GM18511 (cell line): ENCODE measurements around the gene FRS2.

Experiments
- ATAC-seq: cut with Tn5 transposase; IDR thresholded peaks from one replicate; pipeline ENCODE4 v1.9.1; 2021; ENCODE audit warnings: mild to moderate bottlenecking, moderate library complexity; ENCODE audit not compliant: unreplicated experiment

Gene FRS2

DNA sequence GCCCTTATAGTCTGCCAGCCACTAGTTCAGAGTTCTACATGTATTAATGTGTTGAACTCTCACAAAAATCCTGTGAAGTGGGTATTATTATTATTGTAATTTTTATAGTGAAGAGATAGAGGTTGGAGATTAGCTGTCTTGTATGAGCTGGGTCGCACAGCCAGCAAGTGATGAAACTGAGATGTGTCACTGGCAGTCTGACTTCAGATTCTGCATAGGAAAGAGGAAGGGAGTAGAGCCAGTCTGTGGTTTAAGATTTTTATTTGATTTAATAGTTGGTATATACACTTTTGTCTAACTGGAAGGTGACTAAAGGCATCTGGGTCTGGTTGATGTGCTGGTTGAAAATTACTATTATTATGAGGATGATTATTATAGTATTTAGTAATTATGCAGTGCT is 5.8 kb upstream of the FRS2 start:
- ATAC-seq = no peak

DNA sequence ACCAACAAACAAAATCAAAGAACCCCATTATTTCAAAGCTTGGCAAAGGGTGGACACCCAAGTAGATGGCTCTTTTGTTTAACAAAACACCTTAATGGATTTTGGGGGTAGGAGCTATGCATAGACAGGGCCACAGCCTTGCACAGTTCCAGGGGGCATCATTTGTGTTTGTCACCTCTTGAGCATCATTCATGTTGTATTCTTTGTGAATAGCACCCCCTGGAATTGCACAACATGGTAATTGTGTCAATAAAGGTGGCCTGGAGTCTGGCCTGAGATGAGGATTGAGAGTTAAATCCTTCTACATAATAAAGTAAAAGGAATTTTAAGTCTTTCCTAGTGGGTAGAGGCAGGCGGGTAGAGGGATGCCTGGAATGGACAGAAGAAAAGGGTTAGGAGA is 3.3 kb upstream of the FRS2 start:
- no peak for ATAC-seq

DNA sequence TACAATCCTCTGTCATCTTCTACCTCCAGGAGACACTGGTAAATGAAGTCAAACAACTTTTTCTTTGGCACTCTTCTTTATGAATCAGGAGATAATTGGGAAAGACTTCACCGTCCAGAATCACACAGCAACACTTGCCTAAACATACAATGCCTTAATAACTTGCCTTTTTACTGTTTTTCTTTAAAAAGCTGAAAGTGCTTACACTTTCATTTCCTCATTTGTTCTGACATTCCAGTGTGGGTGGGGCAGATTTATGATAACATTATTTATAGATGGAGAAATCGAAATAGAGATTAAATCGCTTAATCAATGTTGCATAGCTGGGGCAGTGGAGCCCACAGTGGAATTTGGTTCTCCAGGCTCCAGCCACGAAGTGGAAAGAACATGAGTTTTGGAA is 2.8 kb upstream of the FRS2 start:
- ATAC-seq = no peak

DNA sequence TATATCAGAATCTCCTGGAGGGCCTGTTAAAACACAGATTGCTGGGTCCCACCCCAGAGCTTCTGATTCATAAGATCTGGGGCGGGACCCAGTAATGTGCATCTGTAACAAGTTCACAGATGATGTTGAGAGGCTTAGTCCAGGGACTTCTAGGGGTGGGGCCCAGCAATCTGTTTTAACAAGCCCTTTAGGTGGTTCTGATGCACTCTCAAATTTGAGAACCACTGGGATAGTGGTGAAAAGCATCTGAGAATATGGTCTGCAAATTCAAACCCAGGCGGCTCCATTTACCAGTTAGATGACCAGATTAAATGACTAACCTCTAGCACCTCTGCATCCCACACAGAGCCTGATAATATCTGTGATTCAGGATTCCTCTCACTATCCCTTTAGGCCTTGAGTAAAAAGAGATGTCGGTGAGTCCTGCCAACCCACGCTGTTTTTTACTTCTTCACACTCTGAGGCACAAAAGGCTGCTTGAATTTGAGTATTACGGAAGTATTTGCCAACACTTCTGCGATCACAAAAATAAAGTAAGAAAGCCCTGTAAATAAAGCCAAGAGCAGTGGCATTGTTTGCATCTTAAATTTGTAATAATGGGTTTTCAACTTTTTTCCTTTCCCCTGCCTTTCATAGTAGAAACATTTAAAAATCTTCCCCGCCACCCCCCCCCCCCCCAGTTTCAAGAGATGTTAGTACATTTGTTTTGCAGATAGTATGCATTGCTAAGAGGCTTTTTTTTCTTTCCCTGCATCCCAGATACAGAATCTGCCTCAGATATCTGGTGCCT is 1.8 kb upstream of the FRS2 start:
- ATAC-seq = no peak

DNA sequence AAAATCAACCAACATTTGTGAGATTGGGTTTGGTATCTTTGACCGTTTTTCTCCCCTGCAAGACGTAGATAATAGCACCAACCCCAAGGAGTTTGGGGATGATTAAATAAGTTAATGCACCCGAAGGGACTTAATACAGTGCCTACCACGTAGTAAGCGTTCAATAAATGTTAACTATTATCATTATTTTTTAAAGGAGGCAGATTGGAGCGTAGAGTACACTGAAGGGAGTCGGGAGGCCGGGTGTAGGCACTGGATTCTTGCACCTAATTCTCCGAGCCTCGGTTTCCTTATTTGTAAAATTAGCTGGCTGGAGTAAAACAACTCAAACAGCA is 367 bp upstream of the FRS2 start:
- no peak for ATAC-seq

DNA sequence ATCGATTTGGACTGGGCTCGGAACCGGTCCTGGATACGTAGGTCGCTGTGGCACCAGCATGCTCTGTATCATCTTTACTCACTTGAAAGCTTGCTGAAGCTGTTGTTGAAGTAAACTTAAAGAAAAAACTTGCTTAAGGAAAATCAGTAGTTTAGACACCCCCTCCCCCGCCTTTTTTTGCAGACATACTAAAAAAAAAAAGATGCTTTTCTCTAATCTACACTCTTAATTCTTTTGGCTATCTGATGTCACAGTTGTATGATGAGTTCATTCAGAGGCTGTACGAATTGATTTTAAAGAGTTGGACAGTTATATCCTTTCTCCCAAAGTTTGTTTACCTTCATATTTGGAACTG is 865 bp downstream of the FRS2 start:
- no peak for ATAC-seq

DNA sequence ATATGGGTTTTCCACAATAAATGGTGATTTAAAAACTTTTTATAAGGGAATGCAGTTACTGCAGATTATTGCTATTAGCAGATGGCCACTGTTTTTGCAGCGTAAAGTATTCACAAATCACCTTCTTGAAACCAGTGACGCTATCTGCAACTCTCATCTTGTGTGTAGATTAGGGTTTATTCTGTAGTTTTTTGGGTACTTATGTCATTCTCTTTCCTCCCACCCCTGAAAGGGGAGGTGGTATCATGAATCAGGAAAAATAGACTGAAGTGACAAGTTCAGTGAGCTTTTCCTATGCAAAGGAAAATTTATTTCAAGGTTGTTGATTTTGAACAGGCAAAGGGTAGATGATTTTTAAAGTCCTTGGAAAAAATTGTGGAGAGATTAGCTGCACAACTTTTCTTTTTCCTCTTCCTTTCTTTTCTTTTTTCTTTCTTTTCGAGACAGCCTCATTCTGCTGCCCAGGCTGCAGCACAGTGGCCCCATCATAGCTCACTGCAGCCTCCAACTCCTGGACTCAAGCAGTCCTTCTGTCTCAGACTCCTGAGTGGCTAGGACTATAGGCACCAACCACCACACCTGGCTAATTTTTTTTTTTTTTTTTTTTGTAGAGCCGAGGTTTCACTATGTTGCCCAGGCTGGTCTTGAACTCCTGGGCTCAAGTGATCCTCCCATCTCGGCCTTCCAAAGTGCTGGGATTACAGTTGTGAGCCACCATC is 1.6 kb downstream of the FRS2 start:
- no peak for ATAC-seq

DNA sequence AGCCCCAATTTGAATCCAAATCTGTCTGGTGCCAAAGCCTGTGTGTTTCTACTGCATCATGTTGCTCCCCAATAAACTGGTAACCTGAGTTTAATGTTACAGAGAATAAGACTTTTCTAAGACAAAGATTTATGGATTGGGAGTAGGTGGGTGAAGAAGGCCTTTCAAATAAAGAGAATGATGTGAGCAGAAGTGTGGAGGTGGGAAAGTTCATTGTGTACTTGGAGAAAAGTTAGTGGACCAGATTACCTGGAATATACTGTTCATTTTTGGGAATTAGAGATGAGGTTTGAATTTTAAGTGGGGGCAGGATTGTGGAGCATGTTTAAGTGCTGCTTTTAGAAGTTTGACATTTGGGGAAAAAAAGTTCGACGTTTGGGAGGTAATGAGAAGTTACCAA is 3.1 kb downstream of the FRS2 start:
- no peak for ATAC-seq

DNA sequence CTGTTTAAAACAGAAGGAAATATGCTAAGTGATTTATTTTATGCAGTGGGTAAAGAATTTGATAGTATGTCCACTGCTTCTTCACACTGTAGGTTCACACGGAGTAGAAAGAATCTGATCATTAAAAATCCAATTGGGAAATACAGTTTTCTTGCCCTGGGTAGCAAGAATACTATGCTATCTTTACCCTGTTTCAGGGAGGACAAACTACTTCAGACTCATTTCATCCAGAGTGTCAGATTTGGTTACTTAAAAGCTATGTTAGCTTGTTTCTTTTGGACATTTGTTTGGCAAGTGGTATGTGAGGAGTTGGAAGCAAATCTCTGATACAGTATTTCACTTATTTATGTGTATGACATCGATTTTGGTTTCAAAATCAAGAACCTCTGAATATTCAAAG is 4.3 kb downstream of the FRS2 start:
- ATAC-seq = no peak

DNA sequence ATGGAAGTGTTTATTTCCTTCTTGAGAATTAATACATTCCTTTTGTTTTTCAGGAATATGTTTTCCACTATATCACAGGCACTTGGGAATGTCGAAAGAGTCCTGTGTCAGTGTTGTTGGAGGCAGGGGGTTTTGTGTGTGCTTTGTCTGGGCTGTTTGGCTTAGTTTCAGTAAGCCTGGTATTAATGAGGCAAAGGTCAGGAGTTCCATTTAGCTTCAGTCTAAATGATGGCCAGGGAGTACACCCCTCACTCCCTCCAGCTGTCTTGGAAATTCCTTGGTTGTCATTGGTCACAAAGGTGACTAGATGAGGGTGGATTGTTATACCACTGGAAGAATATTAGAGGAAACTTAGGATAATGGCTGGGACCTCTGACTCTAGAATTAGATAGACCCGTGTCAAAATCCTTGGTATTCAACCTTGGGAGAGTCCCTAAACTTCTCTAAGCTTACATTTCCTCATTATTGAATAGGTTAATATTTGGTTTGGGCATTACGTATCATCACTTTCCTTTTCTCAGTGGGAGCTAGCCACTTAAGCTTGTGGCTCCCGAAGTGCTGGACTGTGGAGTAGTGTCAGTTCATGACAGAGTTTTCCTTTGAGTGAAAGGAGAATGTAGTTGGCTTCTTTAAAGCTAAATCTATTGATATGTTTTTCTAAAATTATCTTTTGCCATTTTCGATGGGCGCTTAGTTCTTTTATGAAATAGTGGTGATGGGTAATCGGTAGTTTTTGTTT is 5.2 kb downstream of the FRS2 start:
- ATAC-seq = no peak

DNA sequence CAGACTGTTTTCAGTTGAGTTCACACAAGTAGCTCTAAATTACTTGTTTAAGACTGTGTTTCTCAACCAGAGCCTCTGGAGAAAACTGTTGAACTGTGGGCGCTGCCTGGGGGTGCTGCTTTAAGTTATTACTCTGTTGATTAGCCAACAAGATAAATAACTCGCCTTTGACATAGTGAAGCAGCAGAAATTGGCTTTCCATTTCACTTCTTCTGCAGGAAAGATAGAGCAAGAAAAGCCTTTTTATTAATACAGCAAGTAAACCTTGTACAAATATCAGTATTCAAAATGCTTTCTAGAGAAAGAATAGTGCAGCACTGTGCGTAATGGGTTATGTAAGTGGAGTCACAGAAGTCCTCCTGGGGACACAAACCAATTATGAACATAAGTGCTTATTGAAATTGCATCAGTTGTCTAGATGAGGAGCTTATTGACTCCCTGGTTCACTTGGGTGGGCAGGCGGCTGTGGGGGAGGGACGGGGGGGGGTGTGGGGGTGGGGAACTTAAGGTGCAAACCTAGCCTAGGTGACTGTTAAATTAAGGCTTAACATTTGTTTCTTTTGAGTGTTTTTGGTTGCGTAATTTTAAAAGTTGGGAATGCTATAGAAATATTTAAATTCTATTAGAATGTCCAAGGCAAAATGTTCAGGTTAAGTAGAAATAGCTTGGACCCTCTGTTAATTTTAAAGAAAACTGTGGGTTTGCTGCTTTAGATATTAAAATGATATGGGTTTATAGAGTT is 6.3 kb downstream of the FRS2 start:
- ATAC-seq = no peak

DNA sequence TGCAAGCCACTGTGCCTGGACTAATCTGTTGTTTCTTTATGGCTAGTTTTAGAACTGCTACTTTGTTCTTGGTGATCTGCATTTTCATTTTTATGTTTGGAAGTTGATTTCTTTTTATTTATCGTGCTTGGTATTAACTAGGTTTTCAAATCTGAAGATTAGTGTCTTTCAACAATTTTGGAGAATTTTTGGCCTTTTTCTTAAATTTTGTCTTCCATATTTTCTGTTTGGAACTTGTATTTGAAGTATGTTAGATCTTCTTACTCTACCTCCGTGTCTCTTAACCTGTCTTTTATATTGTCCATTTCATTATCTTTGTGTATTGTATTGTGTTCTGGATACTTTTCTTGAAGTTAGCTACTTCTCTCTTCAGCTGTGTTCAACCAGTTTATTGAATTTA is 9.5 kb downstream of the FRS2 start:
- no peak for ATAC-seq

DNA sequence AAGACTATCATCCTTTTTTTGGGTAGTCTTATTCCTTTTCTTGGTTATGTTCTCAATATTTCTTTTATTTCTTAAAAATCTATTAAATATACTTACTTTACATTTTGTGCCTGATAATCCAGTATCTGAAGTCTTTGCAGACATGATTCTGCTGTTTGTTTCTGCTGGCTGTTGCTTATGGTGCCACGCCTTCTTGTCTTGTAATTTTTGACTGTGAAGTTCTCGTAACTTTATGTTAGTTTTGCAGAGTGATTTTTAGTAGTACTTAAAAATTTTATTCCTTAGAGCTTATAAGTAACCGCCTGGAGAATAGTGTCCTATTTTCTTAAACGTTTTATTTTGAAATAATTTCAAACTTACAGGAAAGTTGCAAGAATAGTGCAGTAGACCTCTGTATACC is 10.5 kb downstream of the FRS2 start:
- ATAC-seq = no peak

DNA sequence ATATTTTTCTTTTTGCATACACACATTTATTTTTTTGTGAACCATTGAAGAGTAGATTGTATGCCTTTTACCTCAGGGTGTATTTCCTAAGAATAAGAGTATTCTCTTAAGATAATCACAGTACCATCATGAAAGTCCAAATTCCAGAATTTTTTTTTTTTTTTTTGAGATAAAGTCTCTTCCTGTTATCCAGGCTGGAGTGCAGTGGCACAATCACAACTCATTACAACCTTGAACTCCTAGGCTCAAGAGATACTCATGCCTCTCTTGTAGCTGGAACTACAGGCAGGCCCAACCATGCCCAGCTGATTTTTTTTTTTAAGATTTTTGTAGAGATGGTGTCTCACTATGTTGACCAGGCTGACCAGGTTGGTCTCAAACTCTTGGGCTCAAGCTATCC is 10.9 kb downstream of the FRS2 start:
- ATAC-seq = no peak

DNA sequence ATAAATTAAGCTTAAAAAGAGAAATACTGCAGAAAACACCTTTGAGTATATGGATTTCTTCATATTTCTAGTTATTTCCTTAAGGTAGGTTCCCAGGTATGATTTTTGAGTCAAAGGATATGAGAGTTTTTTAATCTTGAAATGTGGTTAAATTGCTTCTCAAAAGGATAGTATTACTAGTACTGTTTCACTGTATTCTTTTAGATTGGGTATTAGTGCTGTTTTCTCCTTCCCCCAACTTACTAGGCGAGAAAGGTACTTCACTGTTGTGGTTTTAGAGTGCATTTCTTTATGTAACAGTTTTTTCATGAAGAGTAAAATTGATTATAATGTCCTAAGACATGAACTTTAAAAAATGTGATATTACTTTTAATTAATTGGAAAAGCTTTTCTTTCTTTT is 13.5 kb downstream of the FRS2 start:
- no peak for ATAC-seq

DNA sequence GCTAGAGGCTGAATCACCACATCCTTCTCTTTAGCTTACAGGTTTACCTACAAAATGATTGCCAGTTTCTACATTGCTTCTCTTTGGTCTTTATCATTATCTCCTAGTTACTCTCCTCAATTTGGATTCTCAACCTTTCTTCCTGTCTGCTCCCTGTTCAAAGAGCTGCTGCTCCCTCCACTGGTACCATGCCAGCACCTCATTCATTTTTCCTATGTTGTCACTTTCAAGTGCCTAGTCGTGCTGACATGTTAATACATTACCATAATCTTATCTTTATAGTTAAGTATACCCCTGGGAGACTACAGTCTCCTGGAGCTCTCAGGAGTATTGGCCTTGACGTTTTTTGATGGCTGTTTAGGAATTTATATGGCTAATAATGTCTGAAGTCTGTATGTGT is 14.2 kb downstream of the FRS2 start:
- ATAC-seq = no peak

DNA sequence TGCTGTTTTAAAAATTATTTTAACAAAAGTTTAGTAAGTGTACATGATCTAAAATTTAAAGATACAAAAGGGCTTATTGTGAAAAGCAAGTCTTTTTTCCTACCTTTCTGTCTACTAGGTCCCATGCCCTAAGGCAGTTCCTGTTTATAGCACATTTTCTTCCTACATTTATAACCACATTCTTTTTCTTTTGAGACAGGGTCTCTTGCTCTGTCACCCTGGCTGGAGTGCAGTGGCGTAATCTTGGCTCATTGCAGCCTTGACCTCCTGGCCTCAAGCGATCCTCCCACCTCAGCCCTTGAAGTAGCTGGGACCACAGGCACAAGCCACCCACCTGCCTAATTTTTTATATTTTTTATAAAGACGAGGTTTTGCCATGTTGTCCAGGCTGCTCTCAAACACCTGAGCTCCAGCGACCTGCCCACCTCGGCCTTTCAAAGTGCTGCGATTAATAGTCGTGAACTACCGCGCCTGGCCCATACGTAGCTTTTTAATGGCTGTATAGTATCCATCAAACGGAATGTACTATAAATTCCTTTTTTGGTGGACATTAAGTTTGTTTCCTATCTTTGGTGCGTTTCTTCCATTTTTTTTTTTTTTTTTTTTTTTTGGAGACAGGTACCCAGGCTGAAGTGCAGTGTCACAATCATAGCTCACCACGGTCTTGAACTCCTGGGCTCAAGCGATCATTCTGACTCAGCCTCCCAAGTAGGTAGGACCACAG is 20.9 kb downstream of the FRS2 start:
- no peak for ATAC-seq

DNA sequence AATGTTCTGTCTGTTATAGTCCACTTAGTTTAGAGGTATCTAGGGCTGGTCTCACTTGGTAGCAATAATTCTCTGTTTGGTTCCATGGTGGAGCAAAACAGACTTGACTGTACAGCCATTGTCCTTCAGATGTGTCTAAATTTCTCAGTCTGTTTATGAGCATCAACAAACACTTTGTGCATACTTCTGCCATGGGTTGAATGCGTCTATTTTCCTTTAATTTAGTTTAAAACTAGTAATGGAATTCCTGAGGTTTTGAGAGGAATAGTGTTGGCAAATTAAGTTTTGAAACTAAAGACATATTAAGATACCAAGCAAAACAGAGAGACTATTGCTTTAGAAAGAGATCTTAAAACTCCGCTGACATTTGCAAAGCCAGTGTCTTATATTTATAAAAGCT is 22.6 kb downstream of the FRS2 start:
- no peak for ATAC-seq

DNA sequence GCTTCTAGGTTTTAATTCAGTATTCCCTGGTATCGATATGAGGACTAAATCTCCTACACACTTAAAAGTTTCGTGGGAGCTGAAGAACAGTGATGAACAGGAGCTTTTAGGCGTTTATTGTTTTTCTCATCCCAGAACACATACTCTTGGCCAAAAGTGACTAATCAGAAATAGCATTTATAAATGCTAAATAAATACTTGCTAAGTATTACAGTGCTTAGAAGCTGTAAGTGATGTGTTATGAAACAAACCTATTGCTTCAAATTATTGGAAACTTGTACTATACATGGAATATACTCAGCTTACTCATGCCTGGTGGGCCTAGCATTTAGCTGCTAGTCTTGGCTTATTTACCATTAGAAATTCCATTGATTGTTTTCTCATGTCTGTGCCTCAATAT is 24.9 kb downstream of the FRS2 start:
- ATAC-seq = no peak

DNA sequence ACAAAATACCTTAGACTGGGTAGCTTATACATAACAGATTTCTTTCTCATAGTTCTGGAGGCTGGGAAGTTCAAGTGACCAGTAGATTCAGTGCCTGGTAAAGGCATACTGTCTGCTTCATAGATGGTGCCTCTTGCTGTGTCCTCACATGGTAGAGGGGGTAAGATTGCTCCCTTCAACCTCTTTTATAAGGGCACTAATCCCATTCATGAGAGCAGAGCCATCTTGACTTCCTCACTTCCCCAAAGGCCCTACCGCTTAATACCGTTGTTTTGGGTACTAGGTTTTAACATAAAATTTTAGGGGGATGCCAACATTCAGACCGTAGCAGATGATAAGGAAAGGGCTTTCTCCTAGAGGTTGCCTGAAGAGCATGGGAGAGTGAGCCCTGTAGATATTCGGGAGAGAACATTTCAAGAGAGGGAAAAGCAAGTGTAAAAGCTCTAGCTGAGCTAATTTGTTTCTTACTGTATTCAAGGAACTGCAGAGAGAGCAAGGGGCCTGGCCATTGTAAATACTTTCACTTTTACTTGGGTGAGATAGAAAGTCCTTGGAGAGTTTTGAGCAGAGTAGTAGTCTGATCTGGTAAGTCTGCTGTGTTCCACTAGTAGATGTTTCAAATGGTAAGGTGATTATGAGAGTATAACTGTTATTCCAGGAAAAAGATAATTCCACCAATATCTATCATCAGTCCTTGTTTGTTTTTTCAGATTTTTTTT is 27.3 kb downstream of the FRS2 start:
- peak; percentile 98 for ATAC-seq
